KBM-7 (cell line): ENCODE results near the gene HPSE2.

Experiments
- DNase-seq: peaks from one replicate; pipeline ENCODE4 v3.0.0-alpha.2; 2015
- in situ Hi-C: fragments of 300-500 bp; cut with MboI; formaldehyde crosslinking; loops from 2 replicates; pipeline ENCODE4 v1.14.3; 2020; ENCODE audit warnings: low sequenced_read_pairs, low pct_unique_long_range_greater_than_20kb, mixed read lengths

HPSE2 gene

DNA sequence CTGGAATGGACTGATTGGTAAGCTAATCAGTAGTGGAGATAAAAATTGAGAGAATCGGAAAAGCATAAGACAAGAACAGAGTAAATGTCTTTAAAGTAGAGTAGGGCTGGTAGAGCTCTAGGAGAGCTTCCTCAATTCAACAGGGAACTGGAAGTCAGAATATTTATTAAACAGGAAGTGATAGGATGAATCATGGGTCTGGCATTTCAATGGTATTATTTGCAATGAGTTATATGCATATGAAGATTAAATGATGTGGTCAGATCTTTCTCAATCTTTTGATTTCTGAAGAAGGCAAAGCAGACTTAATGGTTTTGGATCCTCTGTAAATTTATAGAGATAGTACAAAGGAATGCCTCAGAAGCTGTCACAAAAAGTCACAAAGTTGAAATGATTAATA is 349.0 kb downstream of the HPSE2 start:
- peak; percentile 1 for DNase-seq
- in situ Hi-C loops, result no loop called here

DNA sequence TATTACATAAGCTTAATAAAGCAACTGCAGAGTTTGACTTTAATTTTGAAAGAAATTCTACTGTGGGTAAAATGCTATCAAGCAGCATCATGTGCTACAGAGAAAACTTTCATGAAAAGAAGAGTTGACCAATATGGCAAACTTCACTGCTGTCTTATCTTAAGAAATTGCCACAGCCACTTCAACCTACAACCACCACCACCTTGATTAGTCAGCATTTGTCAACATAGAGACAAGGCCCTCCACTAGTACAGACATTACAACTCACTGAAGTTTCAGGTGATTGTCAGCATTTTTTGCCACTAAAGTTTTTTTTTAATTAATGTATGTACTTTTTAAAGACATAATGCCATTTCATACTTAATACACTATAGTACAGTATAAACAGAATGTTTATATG is 350.3 kb downstream of the HPSE2 start:
- no peak for DNase-seq
- in situ Hi-C loops, result no loop called here

DNA sequence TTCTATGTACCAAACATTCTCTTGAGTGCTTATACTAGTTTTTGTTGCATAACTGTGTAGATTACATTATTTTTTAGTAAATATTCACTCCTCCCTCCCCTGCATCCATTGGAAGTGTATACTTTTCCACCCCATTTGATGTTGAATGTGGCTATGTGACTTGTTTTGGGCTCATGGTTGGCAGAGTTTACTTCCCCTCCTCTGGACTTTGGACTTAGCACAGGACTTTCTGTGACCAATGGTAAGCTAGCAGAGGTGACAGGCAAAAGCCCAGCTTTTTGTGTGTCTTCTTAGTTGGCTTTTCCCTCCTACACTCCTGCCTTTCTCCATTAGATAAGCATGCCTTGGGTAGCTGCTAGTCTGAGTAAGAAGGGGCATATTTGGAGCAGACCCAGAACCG is 353.9 kb downstream of the HPSE2 start:
- in situ Hi-C loops, result no loop called here
- no peak for DNase-seq

DNA sequence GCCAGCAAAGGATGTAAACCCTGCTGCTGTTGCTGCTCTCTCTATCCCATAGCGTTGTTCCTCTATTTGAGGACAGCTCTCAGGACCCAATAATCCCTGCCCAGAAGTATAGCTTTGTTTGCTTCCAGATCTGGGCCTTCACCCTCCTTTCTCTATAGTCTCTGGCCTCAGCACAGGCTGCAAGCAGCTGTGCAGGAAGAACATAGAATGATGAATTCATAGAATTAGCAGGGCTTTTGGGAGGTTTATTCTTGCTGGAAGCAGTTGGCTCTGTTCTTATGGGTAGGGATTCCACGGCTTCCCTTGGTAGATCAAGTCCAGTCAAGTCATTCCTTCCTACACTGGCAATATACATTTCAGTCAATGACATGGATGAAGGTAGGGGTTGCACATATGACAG is 354.7 kb downstream of the HPSE2 start:
- in situ Hi-C loops, result no loop called here

DNA sequence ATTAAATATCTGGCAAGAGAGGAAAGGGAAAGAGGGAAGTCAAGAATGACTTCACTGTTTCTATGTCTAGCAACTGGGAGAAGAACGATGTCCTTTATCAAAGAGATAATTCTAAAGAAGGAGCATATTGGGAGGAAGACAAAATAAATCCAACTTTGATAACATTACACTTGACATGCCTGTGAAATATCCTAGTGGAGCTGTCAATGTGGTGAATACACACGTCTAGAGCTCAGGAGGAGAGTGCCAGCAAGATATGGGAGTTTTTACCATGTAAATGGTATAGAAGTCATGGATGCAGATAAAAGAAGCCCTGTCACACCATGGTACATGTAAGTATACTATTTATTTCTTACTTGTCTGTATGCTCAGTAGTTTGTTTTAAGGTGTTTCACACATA is 356.7 kb downstream of the HPSE2 start:
- in situ Hi-C loops, result no loop called here
- DNase-seq, result no peak

More for the DNA sequence above, 354.7 kb downstream of the HPSE2 start:
- no peak for DNase-seq

DNA sequence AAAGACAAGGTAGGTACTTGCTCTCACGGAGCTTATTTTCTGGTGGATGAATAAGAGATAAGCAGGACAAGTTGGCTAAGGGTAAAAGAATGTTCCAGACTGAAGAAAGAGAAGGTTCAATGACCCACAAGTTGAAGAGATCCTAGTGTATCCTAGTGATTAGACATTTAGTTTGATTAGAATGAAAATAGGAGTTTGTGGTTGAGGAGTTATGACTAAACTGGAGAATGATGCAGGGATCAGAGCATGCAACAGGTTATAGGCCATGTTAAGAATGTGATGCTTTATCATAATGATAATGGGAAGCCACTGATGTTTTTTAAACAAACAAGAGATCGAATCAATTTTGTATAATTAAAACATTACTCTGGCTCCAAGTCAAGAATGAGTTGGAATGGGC is 357.2 kb downstream of the HPSE2 start:
- in situ Hi-C loops, result no loop called here
- no peak for DNase-seq

DNA sequence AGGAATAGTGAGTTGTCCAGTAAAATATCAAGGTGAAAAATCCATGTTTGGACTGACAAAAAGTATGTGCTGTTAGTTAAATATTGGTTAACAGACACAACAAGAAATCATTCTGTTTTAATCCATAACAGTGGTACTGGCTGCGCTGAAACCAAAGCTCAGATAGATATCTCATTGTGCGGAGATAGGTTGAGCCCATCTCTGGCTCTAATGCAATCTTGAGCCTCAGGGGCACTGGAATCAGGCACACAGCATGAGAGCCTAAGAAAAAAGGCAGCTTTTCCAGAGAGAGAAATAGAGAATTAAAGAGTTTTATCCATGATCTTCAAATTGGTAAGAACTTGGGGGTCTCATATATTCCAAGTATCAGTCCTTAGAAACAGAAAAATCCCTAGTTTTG is 373.7 kb downstream of the HPSE2 start:
- in situ Hi-C loops, result no loop called here
- DNase-seq, result no peak

DNA sequence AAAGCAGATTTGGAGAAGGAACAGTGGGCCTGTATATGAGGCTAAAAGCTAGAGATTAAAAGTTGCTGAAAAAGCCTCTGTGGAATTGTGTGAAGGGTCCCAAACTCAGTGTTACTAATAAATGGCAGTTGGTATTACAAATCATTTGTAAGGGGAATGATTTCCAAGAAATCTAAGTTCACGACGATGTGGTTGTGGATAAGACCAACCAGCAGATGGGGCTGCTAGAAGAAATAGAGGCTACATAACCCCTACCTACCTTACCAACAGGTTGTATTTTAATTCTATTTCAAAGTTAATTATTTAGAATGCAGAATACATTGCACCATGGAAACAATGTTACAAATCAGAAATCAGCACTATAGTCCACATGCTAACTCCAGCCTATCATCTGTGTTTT is 377.1 kb downstream of the HPSE2 start:
- no peak for DNase-seq
- in situ Hi-C loops, result no loop called here

DNA sequence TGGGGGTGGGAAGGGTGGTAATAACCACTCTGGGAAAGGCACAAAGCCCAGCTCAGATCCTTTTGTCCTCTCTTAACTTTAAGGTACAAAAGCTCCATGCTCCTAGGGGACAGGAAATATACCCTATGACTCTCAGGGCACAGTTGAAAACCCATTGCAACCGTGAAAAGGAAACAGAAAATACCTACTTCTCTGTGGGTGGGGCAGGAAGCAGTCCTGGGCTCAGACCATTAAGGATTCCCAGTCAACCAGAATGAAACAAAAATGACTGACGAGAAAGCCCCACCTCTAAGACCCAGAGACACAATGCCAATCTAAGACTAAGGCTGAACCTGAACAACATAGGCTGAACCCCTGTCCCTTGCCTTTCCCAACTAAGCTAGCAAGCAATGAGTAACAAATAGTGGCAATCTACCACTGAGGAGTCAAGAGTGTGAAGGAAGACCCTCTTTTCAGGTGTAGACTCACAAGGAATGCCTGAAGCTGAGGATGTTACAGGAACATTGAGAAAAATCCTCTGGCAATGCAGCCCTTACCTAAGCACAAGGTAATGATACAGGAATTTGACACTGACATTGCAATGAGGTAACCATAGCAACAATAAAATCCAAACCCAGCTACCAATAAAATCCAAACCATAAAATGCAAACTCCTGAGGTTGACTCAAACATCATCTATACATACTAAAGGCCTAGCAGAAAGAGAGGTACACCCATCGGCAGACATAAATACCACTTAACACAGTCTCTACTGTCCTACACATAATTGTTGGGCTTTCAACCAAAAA is 380.1 kb downstream of the HPSE2 start:
- in situ Hi-C loops, result no loop called here
- no peak for DNase-seq

DNA sequence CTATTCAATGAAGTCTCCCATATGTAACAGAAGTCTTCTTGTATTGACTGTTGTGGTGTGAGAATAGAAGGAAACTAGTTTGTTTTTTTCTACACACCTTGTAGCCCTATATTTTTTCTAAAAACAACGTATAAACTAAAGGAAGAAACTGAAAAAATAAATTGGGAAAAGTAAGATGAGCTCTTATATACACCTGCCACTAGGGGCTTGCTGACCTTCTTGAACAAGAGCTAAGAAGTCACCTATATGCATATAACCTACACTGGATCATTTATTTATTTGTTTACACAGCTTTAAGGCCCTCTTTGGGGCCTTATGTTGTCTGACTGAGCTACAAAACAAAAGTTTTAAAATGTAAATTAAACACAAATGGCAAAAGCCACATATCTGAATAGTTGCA is 383.0 kb downstream of the HPSE2 start:
- no peak for DNase-seq
- in situ Hi-C loops, result no loop called here

DNA sequence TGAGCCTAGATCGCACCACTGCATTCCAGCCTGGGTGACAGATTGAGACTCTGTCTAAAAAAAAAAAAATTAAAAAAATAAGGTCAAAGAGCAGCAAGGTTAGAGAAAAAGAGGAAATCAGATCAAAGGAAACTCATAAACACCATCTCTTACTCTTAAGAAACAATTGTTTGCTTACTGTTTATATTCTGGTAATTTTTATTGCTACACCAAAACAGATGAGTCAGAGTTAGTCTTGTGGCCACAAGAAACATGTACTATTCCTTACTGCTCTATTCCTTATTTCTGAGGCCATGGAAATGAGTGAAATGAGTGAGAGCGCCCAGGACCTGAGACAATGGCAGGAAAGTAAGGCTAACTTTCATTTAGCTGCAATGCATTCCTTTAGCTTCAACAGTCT is 387.3 kb downstream of the HPSE2 start:
- no peak for DNase-seq
- in situ Hi-C loops, result no loop called here

DNA sequence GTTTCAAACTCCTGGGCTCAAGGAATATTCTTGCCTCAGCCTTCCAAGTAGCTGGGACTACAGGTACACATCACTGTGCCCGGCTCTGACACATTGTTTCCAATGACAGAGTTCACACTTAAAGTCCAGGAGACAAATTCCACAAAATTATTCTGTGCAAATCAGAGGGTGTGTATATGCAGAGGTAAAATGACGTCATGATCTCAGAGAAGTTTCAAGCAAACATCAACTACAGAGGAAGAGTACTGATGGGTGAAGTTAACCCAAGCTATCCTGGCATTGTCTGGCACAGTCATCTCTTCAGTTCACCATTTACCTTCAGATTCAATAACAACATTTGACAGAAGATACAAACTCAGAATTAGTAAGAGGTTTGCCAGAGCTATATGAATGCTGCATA is 388.9 kb downstream of the HPSE2 start:
- in situ Hi-C loops, result no loop called here
- DNase-seq, result no peak

DNA sequence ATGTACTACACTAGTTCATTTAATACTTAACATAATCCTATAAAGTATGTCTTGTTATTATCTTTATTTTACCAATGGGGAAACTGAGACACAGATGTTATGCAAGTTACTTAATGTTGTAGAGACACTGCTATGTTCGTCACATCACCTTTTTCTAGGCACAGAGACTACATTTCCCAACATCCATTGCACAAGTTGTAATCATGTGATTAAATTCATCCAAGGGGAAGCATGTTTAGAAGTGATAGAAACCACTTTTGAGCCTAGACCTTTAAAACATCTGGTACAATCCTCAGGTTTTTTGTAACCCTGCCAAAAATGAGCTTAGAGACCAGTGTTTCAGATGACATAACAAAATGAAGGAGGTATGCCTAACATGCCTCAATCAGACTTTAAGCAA is 402.1 kb downstream of the HPSE2 start:
- no peak for DNase-seq
- in situ Hi-C loops, result no loop called here

DNA sequence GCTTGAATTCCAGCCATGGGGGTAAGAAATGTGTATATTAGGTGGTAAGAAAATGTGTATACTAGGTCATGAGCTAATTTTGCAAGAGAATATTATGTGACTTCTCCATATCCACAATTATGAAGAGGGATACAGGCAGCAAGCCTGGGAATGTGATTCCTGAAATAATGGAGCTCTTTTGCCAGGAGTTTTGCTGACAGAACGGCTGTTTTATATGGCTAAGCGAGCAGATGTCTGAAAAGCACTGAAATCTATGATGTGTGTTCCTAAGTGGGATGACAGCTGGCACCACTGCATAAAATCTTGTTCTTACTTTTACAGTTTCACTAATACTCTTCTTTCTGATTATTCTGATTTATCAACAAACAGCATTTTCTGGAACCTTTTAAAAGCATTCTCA is 402.9 kb downstream of the HPSE2 start:
- no peak for DNase-seq

DNA sequence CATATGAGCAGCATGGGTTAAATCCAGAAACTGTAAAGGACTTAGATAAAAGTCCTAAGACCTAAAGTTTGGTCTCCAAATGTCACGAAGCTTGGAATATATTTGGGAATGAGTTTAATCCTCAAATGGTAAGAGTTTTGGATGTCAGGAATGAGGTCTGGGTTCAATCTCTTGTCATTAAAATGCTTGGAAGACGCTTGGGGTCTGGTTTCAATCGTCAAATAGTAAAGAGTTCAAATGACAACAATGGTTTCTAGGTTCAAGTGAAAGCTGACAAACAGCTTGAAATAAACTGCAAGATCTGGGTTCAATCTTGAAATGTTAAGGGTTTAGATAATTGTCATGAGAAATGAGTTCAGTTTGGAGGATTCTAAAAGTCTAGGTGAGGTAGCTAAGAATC is 403.5 kb downstream of the HPSE2 start:
- DNase-seq, result no peak
- in situ Hi-C loops, result no loop called here

More for the DNA sequence above, 402.9 kb downstream of the HPSE2 start:
- in situ Hi-C loops, result no loop called here

DNA sequence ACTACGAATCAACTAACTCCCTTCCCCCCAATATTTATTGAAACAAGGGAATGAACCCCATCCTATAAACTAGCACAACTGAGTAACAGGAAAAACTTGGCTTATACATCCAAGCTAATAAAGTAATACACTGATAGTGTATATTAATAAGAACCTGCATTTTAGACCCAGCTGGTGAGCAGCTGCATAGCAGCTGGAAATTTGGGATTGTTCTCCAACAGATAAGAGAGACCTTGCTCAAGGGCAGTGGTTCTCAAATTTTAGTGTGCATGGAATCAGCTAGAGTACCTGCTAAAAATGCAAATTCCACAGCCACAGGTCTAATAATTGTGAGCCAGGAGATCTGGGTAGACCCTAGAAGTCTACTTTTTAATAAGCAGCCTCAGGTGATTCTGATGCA is 404.3 kb downstream of the HPSE2 start:
- DNase-seq, result no peak
- in situ Hi-C loops, result no loop called here

DNA sequence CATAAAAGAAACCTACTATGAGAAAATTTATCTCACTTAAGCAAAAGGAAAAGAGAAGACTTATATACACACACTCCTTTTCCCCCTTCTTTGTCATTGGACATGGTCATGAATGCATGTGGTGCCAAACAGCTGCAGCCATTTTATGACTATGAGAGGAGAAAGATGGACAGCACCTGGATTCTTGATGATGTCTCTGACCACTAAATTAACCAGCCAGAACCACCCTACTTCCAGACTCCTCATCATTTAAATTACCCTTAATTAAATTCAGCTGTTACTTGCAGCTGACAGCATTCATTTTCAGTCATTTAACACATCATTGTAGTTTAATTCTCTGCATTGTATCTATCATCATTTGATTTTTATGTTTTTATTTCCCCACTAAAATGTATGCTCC is 409.9 kb downstream of the HPSE2 start:
- in situ Hi-C loops, result no loop called here
- no peak for DNase-seq

DNA sequence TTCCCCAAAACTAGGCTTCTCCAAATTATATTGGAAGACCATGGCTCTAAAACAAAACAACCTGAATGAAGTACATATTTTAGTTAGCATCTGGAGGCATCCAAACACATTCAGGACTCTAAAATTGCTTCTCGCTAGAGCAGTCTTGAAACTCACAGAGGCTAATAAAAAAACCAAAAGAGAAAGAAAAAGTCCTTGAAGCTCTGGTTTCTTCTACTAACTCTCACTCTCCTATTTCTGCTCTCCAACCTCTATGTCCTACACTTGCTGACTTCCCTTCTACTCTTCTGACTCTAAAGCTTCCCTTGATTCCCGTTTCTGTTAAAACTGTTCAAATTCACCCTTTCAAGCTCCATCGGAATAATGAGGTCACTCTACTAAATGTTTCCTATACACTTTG is 418.3 kb downstream of the HPSE2 start:
- DNase-seq, result no peak
- in situ Hi-C loops, result no loop called here

DNA sequence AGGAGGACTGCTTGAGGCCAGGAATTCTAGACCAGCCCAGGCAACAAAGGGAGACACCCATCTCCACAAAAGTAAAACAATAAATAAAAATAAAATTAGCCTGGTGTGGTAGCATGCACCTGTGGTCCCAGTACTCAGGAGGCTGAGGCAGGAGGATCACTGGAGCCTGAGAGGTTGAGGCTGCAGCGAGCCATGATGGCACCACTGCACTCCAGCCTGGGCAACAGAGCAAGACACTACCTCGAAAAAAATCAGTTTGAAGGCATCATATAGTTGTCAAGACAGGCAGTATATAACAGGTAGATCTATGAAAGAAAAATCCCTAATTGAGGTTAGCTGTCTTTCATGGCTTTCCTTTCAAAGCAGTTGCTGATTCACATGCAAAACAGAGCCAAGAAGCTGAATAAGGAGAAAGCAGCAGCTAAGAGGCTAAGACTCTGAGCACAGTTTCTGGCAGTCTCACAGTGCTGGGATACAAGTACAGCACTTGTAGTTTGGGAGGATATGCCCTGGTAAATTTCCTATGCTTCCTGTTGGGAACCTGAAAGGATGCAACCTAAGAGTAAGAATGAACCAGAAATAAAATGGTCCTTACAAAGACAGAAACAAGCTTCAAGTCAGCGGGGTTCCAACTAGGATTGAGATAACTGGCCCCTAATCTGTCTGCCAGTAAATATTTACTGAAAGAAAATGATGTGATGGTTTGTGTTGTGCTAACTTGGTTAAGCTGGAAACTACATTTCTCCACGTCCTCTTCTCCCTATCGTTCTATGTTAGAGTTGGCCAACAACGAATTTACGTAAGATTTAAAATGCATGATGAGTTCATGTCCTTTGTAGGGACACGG is 420.4 kb downstream of the HPSE2 start:
- DNase-seq, result no peak
- in situ Hi-C loops, result no loop called here

DNA sequence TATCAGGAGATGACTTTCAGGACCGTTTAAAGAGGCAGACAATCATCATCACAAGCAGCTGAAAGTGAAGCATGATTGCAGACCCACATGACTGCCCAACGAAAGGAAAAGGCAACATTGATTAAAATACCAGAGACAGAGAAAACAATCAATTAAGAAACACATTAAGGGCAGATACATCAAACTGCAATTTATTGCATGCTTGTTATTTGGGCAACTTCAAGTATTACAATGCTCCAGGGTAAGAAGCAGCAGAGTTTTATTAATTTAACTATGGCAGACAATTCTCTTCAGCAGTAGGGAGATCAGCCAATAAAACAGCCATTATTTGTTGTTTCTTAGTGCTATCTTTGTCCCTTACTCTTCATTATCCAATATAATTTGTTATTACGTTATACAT is 421.2 kb downstream of the HPSE2 start:
- in situ Hi-C loops, result no loop called here
- no peak for DNase-seq
